CD4-positive, alpha-beta T cell (primary cell): ENCODE data around the gene MRPS14. TPM values are rescaled to one million over a fixed set of nuclear protein-coding genes. Genes with fewer than 3 reads are reported as not detected.

ENCODE experiments used
- ATAC-seq: fragments of 200-7000 bp; cut with Tn5 transposase; one replicate; pipeline ENCODE4 v1.10.0; 2022; ENCODE audit warnings: mild to moderate bottlenecking; ENCODE audit not compliant: poor library complexity
- CTCF ChIA-PET: fragments of 350-600 bp; sonication (Branson Sonifier 250); formaldehyde crosslinking; loops from one replicate; lab custom pipeline; 2021; ENCODE audit warnings: antibody characterized with exemption, inconsistent platforms; lab: Charles Lee
- POLR2A ChIA-PET: fragments of 350-600 bp; sonication (Branson Sonifier 250); formaldehyde crosslinking; loops from one replicate; lab custom pipeline; 2021; ENCODE audit warnings: antibody characterized with exemption, inconsistent platforms; lab: Charles Lee
- DNase-seq, 14 experiments: peaks; one replicate each; pipeline ENCODE4 v3.0.0-alpha.2; 2013 to 2020; ENCODE audit warnings: mixed read lengths in 2 of 14
- H3K27ac ChIP-seq, 2 donors: one replicate each; pipeline versions ENCODE4 v1.5.1 to v1.7.0; 2013; ENCODE audit warnings: low read length in 2 of 2, low read depth in 1 of 2, mild to moderate bottlenecking in 1 of 2
- H3K27me3 ChIP-seq, 2 experiments: 1 replicate in 1 of 2; 2 replicates in 1 of 2; pipeline versions ENCODE4 v1.6.1 to v1.7.0; 2013; ENCODE audit warnings: low read length in 2 of 2, control low read depth in 1 of 2, mild to moderate bottlenecking in 1 of 2, moderate library complexity in 1 of 2; ENCODE audit not compliant: insufficient read depth in 2 of 2, control insufficient read depth in 1 of 2
- H3K36me3 ChIP-seq: one replicate; pipeline ENCODE4 v1.6.1; 2013; ENCODE audit warnings: low read length, control low read depth; ENCODE audit not compliant: insufficient read depth
- H3K4me1 ChIP-seq: one replicate; pipeline ENCODE4 v1.6.1; 2013; ENCODE audit warnings: low read length, control low read depth; ENCODE audit not compliant: insufficient read depth
- H3K4me3 ChIP-seq: one replicate; pipeline ENCODE4 v1.5.1; 2013; ENCODE audit warnings: mild to moderate bottlenecking, low read length, moderate library complexity
- H3K9me3 ChIP-seq, 2 experiments: 1 replicate in 1 of 2; 2 replicates in 1 of 2; pipeline versions ENCODE4 v1.6.1 to v1.7.0; 2013; ENCODE audit warnings: low read length in 2 of 2, mild to moderate bottlenecking in 2 of 2, control low read depth in 1 of 2, moderate library complexity in 1 of 2; ENCODE audit not compliant: control insufficient read depth in 1 of 2, insufficient read depth in 1 of 2
- H3K27ac Mint-ChIP-seq: one replicate; pipeline ENCODE4 v1.8.0; 2020; ENCODE audit warnings: mixed read lengths
- H3K27me3 Mint-ChIP-seq: one replicate; pipeline ENCODE4 v1.8.0; 2021; ENCODE audit warnings: mixed read lengths
- H3K36me3 Mint-ChIP-seq: one replicate; pipeline ENCODE4 v1.8.0; 2021; ENCODE audit warnings: low read depth, mixed read lengths
- H3K4me1 Mint-ChIP-seq: one replicate; pipeline ENCODE4 v1.8.0; 2021; ENCODE audit warnings: low read depth, mixed read lengths
- H3K4me3 Mint-ChIP-seq: one replicate; pipeline ENCODE4 v1.8.0; 2020; ENCODE audit warnings: mild to moderate bottlenecking, mixed read lengths
- H3K9me3 Mint-ChIP-seq: one replicate; pipeline ENCODE4 v1.8.0; 2020; ENCODE audit warnings: mixed read lengths
- CTCF ChIP-seq: fragments of 200-600 bp; IDR thresholded peaks from one replicate; pipeline ENCODE4 v1.8.0; 2022; ENCODE audit warnings: antibody characterized with exemption, mild to moderate bottlenecking
- intact Hi-C, 2 experiments: fragments of 100-400 bp; cut with DNase I in 1 of 2; cut with micrococcal nuclease in 1 of 2; formaldehyde crosslinking; loops; one replicate each; pipeline versions ENCODE4 v1.15.1 to v1.9.0; 2023 to 2025; cut with DNase I, micrococcal nuclease
- total RNA-seq, 174 experiments: library from RNA in 2 of 174; stranded (reverse) in 2 of 174; gene quantifications; one replicate each; pipeline ENCODE4 v1.2.3 and lab custom pipeline; 2021 to 2026

Gene MRPS14
- total RNA-seq, 2 experiments from 2014 or later, result 8.5 to 9.6 TPM

GRCh38 chr1:174990382-174990999 lies 32.7 kb downstream of the MRPS14 start:
- DNase-seq, result peak in 3 of 14 experiments; percentile 57 to 73 (median 61)
- H3K4me1 ChIP-seq, result peaks cover 6% of the 10 kb centered on the region
- intact Hi-C loops, result no loop called here

GRCh38 chr1:174989536-174990220 lies 33.5 kb downstream of the MRPS14 start:
- intact Hi-C loops, result no loop called here
- ATAC-seq (no peak), DNase-seq (no peak)
- ChIA-PET CTCF (interaction anchor here (1.0 to 1.1 kb wide), 2 partner anchors 9 to 19 kb away, joined by 3 to 4 read pairs; no protein-coding TSS in a partner anchor), POLR2A (interaction anchor here (1.0 to 3.6 kb wide), 8 partner anchors 10 to 190 kb away, joined by 3 to 43 read pairs (median 6); partner anchors contain the start of genes CACYBP and MRPS14)
- peak overlapping the region; percentile 59 for H3K4me3 ChIP-seq
- peak overlapping the region; percentile 92 for H3K4me3 Mint-ChIP-seq
- peaks cover 11% of the 10 kb centered on the region for H3K36me3 ChIP-seq
- H3K27me3 Mint-ChIP-seq, result no peaks in the 10 kb centered on the region
- peak overlapping the region; percentile 93 for H3K27ac Mint-ChIP-seq
- no peaks in the 10 kb centered on the region for H3K9me3 ChIP-seq
- TF ChIP-seq CTCF, result no peak
- H3K9me3 Mint-ChIP-seq, result no peaks in the 10 kb centered on the region
- H3K4me1 ChIP-seq, result peaks cover 6% of the 10 kb centered on the region
- peak overlapping the region; percentile 32 to 69 for H3K27ac ChIP-seq
- H3K4me1 Mint-ChIP-seq, result peaks cover 36% of the 10 kb centered on the region
- no peaks in the 10 kb centered on the region for H3K27me3 ChIP-seq
- H3K36me3 Mint-ChIP-seq, result peaks cover 42% of the 10 kb centered on the region

More at GRCh38 chr1:174990382-174990999, 32.7 kb downstream of the MRPS14 start:
- POLR2A ChIA-PET, result interaction anchor here (0.7 to 3.6 kb wide), 7 partner anchors 9 to 191 kb away, joined by 3 to 43 read pairs (median 6); partner anchors contain the start of gene CACYBP
- CTCF ChIA-PET, result interaction anchor here (1.0 kb wide), 1 partner anchor 8 kb away, joined by 3 read pairs; no protein-coding TSS in a partner anchor
- no peaks in the 10 kb centered on the region for H3K9me3 ChIP-seq
- H3K4me1 Mint-ChIP-seq, result peaks cover 30% of the 10 kb centered on the region
- H3K4me3 ChIP-seq, result peak overlapping the region; percentile 59
- no peaks in the 10 kb centered on the region for H3K27me3 ChIP-seq
- peak; percentile 77 for ATAC-seq
- H3K9me3 Mint-ChIP-seq, result no peaks in the 10 kb centered on the region
- no peaks in the 10 kb centered on the region for H3K27me3 Mint-ChIP-seq
- H3K36me3 Mint-ChIP-seq, result peaks cover 35% of the 10 kb centered on the region
- peak overlapping the region; percentile 82 for H3K4me3 Mint-ChIP-seq
- no peak for TF ChIP-seq CTCF
- peak overlapping the region; percentile 93 for H3K27ac Mint-ChIP-seq
- peak overlapping the region; percentile 32 to 69 for H3K27ac ChIP-seq
- H3K36me3 ChIP-seq, result peaks cover 6% of the 10 kb centered on the region

DNA sequence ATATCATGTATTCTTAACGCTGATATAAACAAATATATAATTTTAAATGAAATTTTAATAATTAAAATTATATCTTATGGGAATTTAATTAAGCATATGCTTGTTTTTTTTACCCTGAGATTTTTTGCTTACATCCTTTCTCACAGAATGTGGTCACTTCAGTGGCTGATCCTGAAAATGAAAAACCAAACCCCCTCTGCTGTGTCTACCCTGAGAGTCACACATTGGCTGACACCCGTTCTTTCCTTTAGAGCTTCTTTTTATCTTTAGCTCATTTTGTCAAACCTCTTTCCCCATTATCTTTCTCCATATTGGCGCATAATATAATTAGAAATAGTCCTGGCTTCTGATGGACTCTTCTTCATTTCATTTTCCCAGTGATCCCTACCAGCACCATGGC lies 34.2 kb downstream of the MRPS14 start:
- intact Hi-C loops, result no loop called here
- H3K27me3 ChIP-seq, result no peaks in the 10 kb centered on the region

More for the DNA sequence above, 34.2 kb downstream of the MRPS14 start:
- ChIA-PET CTCF (interaction anchor here (1.1 kb wide), 1 partner anchor 19 kb away, joined by 4 read pairs; no protein-coding TSS in a partner anchor), POLR2A (interaction anchor here (1.2 to 3.6 kb wide), 7 partner anchors 10 to 189 kb away, joined by 5 to 43 read pairs (median 7); partner anchors contain the start of genes CACYBP and MRPS14)
- DNase-seq (no peak), ATAC-seq (no peak)
- Histone ChIP-seq H3K4me3 (no peak overlapping the region), H3K9me3 (no peaks in the 10 kb centered on the region), H3K36me3 (peaks cover 11% of the 10 kb centered on the region), H3K27ac (no peak overlapping the region), H3K4me1 (peaks cover 6% of the 10 kb centered on the region)
- Mint-ChIP-seq H3K9me3 (no peaks in the 10 kb centered on the region), H3K27ac (peak overlapping the region; percentile 93), H3K36me3 (peaks cover 46% of the 10 kb centered on the region), H3K27me3 (no peaks in the 10 kb centered on the region), H3K4me3 (peak overlapping the region; percentile 16), H3K4me1 (peaks cover 38% of the 10 kb centered on the region)
- no peak for TF ChIP-seq CTCF
